Activated CD8-positive, alpha-beta memory T cell treated with anti-CD3 and anti-CD28 coated beads for 36 hours (primary cell): ENCODE data around the gene ZNF454. TPM values are rescaled to one million over a fixed set of nuclear protein-coding genes. Genes with fewer than 3 reads are reported as not detected.

Experiments
- CTCF ChIA-PET: fragments of 350-600 bp; sonication (Branson Sonifier 250); formaldehyde crosslinking; loops from one replicate; lab custom pipeline; 2021; ENCODE audit warnings: antibody characterized with exemption; lab: Charles Lee
- POLR2A ChIA-PET: fragments of 350-600 bp; sonication (Branson Sonifier 250); formaldehyde crosslinking; loops from one replicate; lab custom pipeline; 2021; ENCODE audit warnings: antibody characterized with exemption; lab: Charles Lee
- total RNA-seq, 2 experiments: library from RNA; stranded (reverse); gene quantifications; one replicate each; pipeline ENCODE4 v1.2.3, GENCODE V29; 2021

ZNF454 gene
- total RNA-seq: not detected

DNA sequence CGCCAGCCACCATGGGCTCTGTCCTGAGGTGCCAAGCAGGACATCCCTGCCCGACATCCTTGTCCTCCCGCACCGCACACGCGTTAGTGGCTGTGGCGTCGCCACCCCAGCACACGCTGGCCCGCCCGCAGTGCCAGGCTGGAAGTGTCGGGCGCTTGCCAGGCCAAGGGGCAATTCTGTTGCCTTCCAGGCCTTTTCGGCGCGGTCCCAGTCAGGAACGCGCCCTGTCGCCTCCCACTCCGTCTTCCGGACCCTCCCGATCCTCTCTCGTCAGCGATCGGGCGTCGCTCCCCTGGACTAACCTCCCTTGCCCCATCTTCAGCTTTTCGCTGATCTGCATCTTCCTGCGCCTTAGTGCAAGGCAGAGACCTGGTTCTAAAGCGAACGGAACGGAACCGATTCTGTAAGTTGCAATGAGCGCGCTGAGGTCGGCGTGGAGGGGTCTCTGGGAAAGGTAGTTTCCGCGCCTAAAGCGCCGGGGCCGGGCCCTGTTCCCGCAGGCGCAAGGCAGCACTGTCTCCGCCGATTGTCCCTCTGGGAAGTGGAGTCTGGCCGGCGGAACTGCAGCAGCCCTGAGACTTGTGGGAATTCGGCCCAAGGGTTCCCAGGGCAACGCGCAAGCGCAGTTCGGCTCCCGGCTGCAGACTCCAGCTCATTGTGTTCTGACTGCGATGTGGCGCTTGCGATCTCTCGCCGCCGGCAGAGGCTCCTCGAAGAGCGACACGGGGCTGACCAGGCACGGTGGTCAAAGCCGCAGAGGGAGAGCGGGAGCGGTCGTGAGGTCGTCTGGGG is at the start of gene ZNF454:
ZNF454 (plus strand) TSS at position 630 of the 792 bp plus-strand sequence. CDS start 1,594 bp downstream, outside the sequence.
- CTCF ChIA-PET: no interaction called here
- POLR2A ChIA-PET: no interaction called here

DNA sequence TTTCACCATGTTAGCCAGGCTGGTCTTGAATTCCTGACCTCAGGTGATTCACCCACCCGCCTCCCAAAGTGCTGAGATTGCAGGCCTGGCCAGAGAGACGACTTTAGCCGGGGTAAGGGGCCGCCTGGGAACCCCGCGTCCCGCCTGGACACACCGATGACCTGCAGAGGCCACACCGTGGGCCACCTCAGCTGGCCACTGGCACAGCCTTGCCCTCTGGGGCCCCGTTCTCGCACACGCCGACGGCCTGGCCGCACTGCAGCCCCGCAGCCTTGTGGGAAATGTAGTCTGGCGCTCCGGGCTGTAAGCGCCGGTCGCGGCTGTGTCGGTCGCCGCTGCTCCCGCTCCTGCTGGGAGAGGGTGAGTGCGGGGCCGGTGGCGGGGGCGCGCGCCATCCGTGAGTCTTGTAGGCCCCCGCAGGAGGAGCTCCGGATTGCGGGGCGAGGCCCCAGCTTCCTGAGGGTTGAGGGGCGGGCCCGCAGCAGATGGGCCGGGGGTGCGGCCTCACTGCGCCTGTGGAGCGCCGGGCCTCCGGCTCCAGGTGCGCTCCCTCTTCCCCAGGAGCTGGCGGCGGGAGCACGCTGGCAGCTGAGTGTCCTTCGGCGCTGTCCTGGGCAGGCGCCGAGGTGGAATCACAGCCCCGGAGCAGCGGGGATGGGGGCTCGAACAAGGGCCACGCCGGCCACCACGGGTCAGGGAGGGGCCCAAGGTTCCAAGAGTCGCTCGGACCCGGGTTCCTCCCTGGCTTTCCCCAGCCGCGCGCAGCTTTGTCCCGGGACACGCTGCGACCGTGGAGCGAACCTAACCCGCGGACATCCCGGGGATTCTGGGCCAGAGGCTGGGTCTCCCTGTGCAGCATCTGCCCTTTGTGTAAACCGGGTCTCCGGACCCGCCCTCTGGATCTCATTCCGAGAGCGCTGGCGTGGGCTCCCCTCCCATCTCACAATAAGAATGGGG is 45.1 kb upstream of the ZNF454 start, which contains the start of gene ZFP2:
ZFP2 (plus strand) TSS at position 299 of the 957 bp plus-strand sequence. CDS start 35,401 bp downstream, outside the sequence.
- POLR2A ChIA-PET: no interaction called here
- CTCF ChIA-PET: interaction anchor here (0.6 to 1.4 kb wide), 3 partner anchors 10 to 166 kb away, joined by 3 to 4 read pairs (median 3); partner anchors contain the start of gene ZNF354A

DNA sequence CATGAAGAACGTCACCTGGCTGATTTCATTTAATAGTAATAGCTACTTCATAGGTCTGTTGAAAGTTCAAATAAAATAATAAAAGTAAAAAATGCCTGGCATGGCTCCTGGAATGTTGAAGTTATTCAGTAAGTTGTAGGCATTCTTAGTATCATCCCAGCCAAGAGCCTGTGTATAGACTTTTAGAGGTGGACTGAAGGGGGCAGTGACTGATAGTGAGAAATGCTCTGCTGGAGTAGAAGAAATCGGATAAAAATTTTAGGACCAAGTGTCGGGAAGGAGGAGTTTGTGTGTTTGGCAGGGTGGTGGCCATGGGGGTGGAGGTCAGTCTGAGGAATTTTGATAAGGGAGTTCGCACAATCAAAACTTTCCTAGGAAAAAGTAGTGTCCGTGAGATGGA is 41.7 kb upstream of the ZNF454 start:
- CTCF ChIA-PET: no interaction called here

DNA sequence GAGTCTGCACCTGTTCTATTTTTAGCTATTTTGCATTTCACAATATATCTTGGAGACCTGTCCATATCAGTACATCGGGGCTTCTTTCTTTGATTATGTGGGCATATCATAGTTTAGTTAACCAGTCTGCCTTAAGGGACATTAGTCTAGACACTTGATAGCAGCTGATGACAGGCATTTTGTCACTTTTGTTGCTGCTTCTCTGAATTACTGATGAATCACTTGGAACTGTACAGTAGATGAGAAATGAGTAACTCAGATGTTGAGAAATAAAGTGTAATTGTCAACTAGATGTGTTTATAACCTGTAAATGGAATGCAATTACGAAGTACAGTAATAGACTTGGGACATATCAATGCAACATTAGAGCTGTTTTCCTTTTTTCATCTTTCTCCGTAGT is 38.1 kb upstream of the ZNF454 start:
- ChIA-PET POLR2A (no interaction called here), CTCF (no interaction called here)

More for the DNA sequence above, 41.7 kb upstream of the ZNF454 start:
- POLR2A ChIA-PET: no interaction called here

- CTCF ChIA-PET: no interaction called here
- POLR2A ChIA-PET: interaction anchor here (0.7 kb wide), 1 partner anchor 136 kb away, joined by 3 read pairs; no protein-coding TSS in a partner anchor
Measured at GRCh38 chr5:178931846-178932760, 8.9 kb upstream of the ZNF454 start.

DNA sequence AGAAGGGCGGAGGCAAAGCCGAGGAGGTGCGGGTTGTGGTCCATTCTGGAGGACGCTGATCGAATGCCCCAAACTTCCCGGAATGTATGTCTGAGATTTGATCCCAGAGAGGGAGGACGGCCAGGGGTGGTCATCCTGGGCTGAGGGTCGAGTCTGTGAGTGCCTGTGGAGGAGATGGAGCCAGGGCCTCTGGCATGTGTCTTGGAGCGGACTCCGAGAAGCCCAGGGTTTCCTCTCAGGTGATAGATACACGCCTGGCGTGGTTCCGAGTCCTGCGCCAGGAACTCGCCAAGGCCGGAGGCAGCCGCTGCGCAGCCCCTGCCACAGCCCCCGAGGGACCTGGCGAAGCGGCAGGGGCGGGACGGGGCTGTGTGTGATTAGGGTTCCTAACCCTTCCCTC is 363 bp downstream of the ZNF454 start:
- ChIA-PET POLR2A (no interaction called here), CTCF (no interaction called here)

- ChIA-PET POLR2A (no interaction called here), CTCF (no interaction called here)
Measured at GRCh38 chr5:178965465-178966055, 24.6 kb downstream of the ZNF454 start.

- POLR2A ChIA-PET: no interaction called here
- CTCF ChIA-PET: no interaction called here
Measured at GRCh38 chr5:178981381-178981780, 40.4 kb downstream of the ZNF454 start.

DNA sequence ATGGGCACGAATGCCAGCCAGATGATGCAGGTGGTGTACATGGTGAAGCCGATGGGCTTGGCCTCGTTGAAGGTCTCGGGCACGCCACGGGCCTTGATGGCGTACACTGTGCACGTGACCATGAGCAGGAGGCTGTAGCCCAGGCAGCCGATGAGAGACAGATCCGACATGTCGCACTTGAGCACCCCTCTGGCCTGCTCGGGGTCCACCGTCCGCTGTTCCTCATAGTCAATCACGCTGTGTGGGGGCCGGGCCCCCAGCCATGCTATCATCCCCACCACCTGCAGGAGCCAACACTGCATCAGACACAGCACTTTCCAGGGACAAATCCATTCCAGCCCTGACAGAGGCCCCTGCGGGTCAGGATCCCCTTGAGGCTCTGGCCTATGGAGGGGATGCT is 41.9 kb downstream of the ZNF454 start:
- POLR2A ChIA-PET: no interaction called here
- CTCF ChIA-PET: no interaction called here

DNA sequence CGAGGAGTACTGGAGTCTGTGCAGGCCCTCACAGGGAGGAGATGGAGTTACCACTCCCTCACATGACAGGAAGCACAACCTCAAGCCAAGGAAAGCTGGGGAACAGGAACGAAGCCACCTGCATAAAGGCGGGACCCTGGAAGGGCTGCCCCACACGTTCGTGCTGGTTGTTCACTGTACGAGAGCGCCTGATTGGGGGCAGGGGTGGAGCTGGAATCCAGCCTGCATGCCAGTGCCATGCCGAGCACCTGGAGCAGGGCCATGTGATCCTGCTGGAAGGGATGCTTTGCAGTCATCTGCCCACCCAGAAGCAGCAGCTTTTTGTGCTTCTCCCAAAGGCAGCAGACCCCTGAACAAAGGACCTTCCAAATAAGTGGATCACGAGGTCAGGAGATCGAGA is 42.7 kb downstream of the ZNF454 start:
- CTCF ChIA-PET: no interaction called here

DNA sequence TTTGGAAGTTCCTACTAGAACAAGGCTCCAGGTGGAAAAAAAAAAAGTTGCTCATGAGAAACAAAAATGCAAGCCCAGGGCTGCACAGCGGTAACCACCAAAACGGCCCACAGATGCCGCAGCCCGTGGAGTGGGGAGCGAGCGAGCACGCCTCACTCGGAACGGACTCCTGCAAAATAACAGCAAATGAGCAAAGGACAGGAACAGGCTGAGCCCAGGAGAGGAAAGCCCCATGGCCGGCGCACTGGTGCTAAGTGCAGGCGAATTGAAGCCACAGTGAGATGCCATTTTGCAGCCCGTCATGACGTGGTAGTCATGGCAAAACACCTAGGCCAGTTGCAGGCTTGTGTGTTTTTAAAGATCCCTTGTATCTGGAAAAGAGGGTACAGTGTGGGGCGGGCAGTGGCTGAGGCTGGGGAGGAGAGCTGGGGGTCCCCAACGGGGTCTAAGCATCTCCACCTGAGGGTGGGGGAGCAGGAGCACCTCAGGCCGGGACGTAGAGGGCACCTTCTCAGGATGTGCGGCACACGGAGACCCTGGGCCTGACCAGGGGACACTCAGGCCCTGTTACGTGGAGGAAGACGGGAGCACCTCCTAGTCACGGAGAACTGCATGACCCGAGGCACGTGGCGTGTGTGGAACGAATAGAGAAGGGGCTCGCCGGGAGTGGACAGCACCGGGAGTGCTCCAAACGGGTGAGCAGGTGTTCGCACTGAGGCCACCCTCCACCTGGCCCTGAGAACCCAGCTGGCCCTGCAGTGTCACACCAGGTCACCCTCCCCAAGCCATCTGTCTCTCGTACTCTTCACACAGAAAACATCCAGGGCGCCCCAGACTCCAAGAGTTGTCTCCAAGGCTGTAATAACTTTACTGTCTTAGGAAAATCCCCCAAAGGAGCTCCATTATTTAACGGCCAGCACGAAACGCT is 43.4 kb downstream of the ZNF454 start:
- ChIA-PET CTCF (no interaction called here), POLR2A (no interaction called here)

More for the DNA sequence above, 42.7 kb downstream of the ZNF454 start:
- POLR2A ChIA-PET: no interaction called here

GRCh38 chr5:178986326-178986960 is 45.4 kb downstream of the ZNF454 start:
- CTCF ChIA-PET: no interaction called here

GRCh38 chr5:178988436-178989220 is 47.6 kb downstream of the ZNF454 start:
- ChIA-PET CTCF (no interaction called here), POLR2A (no interaction called here)

More at GRCh38 chr5:178986326-178986960, 45.4 kb downstream of the ZNF454 start:
- POLR2A ChIA-PET: no interaction called here

DNA sequence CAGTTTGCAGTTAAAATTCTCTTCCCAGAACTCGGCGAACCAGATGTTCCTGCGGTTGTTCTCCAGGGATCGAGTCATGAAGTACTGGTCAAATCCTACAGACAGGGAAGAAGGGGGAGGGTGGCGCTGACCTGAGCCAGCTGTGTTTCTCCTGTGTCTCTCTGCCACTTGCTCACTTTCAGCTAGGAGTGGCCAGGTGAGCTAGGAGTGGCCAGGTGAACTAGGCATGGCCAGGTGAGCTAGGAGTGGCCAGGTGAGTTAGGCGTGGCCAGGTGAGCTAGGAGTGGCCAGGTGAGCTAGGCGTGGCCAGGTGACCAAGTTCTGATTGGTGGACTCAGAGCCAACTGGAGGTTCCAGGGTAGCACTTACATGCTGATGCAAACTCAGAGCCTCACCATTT is 48.3 kb downstream of the ZNF454 start:
- ChIA-PET POLR2A (no interaction called here), CTCF (no interaction called here)

DNA sequence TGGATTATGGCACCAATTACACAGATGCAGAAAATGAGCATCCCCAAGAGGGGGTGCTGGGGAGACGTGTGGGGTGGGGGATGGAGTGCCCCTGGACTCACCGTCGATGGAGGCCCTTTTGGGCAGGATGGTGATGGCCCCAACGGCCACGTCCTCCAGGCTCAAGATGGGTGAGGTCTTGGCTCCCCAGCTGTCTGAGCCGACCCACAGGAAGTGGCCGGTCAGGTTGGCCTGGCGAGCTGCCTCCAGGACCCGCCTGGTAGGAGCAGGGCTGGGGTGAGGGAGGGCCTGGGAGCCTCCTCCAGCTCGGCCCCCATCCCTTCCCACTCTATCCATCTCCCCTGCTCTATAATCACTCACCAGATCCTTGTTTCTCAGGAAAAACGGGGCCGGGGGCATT is 49.5 kb downstream of the ZNF454 start:
- CTCF ChIA-PET: no interaction called here
- POLR2A ChIA-PET: no interaction called here
